HEK293T (cell line): ENCODE results near the gene NR6A1.

ENCODE experiments used
- ARNT ChIP-seq: fragments of 450-650 bp; IDR thresholded peaks from 2 replicates; pipeline ENCODE4 v1.6.1; 2017; ENCODE audit warnings: mild to moderate bottlenecking
- BHLHE40 ChIP-seq: fragments of 450-650 bp; IDR thresholded peaks from 2 replicates; pipeline ENCODE4 v1.6.1; 2016; ENCODE audit warnings: mild to moderate bottlenecking, moderate library complexity, borderline replicate concordance
- ELF4 ChIP-seq: fragments of 450-650 bp; IDR thresholded peaks from 2 replicates; pipeline ENCODE4 v1.6.1; 2017; ENCODE audit warnings: antibody characterized with exemption
- FOXK2 ChIP-seq: fragments of 450-650 bp; IDR thresholded peaks from 2 replicates; pipeline ENCODE4 v1.6.1; 2016; ENCODE audit warnings: mild to moderate bottlenecking
- HDGF ChIP-seq: fragments of 450-650 bp; IDR thresholded peaks from 2 replicates; pipeline ENCODE4 v1.6.1; 2017; ENCODE audit warnings: antibody characterized with exemption, borderline replicate concordance
- L3MBTL2 ChIP-seq: fragments of 450-650 bp; conservative IDR thresholded peaks from 2 replicates; pipeline ENCODE4 v1.6.1; 2016; ENCODE audit warnings: mild to moderate bottlenecking
- LEF1 ChIP-seq: fragments of 450-650 bp; IDR thresholded peaks from 2 replicates; pipeline ENCODE4 v1.6.1; 2017; ENCODE audit warnings: mild to moderate bottlenecking, borderline replicate concordance
- SP1 ChIP-seq: fragments of 450-650 bp; IDR thresholded peaks from 2 replicates; pipeline ENCODE4 v1.6.1; 2017
- SUZ12 ChIP-seq: fragments of 450-650 bp; IDR thresholded peaks from 2 replicates; pipeline ENCODE4 v1.6.1; 2016; ENCODE audit warnings: mild to moderate bottlenecking
- TARDBP ChIP-seq: fragments of 450-650 bp; IDR thresholded peaks from 2 replicates; pipeline ENCODE4 v1.6.1; 2016

DNA sequence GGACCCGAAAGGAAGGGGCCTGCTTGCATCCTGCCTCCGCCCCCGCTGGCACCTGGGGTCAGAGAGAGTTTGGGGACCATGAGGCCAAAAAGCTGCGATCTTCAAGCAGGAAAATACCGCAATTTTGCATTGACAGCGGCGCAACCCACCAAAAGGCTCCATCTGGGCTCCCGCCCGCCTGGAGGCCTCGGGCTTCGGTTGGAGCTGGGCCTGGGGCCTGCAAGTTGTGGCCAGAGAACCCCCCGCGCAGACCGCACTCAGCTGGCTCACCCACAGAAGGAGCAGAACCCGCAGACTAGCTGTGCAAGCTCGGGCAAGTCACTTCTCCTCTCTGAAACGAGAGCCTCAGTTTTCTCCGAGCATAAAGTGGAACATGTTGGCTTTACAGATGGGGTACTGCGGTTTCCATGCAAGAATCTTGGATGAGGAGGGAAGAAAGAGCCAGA, 265.2 kb downstream of the NR6A1 start:
- TF ChIP-seq ELF4: no peak
- no peak for TF ChIP-seq ARNT
- no peak for TF ChIP-seq SP1
- TF ChIP-seq TARDBP: no peak
- no peak for TF ChIP-seq L3MBTL2
- TF ChIP-seq SUZ12: no peak
- TF ChIP-seq BHLHE40: no peak
- no peak for TF ChIP-seq HDGF
- no peak for TF ChIP-seq FOXK2
- TF ChIP-seq LEF1: no peak
